Stimulated activated CD4-positive, alpha-beta T cell treated with anti-CD3 and anti-CD28 coated beads, TNF-alpha, amount 100 ng/mL, for 1 hour (primary cell): Measurements from ENCODE around the gene SLC35D3.
"Not testable (repeated sequence)": the region's sequence is repeated elsewhere in the genome, so short reads cannot be mapped to it uniquely, and the experiment has no call there.

ENCODE experiments used
- DNase-seq, 3 donors: peaks; one replicate each; pipeline ENCODE4 v3.0.0-alpha.2; 2020; ENCODE audit warnings: low read depth in 3 of 3, low spot score in 1 of 3

Gene SLC35D3

DNA sequence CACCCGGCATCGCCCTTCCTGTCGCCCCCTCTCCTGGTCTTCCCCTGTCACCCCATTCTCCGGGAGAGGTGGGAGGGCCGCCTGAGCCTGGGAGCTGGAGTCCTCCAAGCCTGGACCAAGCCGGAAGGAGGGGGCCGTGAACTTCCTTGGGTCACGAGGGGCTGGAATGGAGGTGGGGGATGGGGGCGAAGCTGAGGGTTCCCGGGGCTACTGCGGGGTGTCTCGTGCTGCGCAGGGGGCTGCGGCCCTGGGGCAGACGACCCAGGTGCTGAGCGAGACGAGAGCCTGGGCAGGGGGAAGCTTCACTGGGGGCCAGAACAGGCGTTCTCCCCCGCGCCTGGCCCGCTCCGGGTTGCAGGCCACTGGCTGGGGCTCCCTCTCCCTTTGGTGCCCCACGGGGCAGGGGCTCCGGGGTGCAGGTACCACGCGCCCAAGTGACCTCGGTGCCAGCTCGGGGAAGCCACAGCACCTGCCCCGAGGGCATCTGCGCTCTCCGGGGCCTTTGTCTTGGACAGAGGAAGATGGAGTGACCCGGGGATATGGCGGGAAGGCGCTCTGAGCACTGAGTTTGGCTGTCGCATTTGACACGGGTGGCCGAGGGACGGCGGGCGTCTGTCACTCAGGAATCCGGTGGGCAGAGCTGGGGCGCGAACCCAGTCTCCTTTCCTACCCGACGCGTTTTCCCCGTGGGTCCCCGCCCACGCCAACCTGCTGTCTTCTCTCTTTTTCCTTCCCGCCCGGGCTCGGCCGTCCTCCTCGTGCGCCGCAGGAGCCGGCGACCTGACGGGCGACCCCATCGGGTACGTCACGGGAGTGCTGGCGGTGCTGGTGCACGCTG lies 1.2 kb downstream of the SLC35D3 start:
- no peak for DNase-seq

DNA sequence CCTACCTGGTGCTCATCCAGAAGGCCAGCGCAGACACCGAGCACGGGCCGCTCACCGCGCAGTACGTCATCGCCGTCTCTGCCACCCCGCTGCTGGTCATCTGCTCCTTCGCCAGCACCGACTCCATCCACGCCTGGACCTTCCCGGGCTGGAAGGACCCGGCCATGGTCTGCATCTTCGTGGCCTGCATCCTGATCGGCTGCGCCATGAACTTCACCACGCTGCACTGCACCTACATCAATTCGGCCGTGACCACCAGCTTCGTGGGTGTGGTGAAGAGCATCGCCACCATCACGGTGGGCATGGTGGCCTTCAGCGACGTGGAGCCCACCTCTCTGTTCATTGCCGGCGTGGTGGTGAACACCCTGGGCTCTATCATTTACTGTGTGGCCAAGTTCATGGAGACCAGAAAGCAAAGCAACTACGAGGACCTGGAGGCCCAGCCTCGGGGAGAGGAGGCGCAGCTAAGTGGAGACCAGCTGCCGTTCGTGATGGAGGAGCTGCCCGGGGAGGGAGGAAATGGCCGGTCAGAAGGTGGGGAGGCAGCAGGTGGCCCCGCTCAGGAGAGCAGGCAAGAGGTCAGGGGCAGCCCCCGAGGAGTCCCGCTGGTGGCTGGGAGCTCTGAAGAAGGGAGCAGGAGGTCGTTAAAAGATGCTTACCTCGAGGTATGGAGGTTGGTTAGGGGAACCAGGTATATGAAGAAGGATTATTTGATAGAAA lies 2.0 kb downstream of the SLC35D3 start:
- no peak for DNase-seq

DNA sequence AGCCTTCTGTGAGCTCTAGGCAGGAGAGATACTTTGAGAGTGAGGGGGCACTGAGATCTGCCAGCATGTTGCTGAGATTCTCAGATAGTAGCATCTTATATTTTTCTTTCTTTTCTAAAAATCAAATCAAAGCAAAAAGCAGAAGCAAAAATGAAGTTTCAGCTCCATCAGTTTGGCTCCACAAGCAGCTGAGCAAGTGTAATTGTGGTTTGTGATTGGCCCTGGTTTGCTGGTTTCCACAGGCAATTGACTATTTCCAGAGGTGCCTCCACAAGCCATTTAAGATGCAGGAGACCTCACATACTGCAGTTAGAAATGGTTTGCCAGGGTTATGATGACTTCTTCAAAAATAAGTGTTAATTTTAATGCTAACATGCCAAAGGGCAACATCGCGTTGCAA lies 4.3 kb downstream of the SLC35D3 start:
- DNase-seq = no peak

DNA sequence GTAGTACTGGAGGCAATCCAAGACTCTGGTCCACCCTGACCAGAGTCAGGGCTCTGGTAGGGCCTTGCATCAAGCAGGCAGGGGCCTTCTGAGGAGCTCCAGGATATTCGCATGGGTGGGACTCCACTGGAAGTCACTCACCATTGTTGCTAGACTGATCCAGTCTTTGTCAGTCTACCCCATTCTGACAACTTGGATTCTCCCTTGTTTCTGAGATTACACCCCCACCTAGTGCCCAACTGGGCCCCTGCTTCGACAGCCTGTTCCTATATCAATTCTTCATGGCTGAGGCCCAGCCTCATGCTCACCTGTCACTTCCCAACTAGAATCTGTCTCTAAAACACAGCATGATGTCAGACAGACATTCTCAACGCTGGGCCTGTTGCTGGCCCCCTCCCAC lies 5.2 kb downstream of the SLC35D3 start:
- DNase-seq = no peak

DNA sequence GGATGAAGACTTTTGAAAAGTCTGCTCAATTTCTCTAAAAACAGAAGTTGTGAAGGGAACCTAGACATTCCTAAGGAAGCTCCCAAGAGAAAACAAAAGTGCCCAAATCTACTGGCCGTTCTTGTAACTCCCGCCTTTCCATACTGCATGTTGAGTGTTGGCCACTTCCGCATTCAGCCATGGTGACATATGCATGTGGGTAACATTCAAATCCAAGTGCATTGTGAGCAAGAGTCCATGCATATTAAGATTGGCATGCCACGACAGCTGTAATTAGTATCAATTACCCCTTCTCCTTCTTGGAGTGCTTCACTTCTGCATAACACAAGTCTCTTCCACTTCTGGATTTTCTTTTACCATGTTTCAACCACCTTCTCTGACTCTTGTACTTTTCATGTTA lies 8.4 kb downstream of the SLC35D3 start:
- no peak for DNase-seq

DNA sequence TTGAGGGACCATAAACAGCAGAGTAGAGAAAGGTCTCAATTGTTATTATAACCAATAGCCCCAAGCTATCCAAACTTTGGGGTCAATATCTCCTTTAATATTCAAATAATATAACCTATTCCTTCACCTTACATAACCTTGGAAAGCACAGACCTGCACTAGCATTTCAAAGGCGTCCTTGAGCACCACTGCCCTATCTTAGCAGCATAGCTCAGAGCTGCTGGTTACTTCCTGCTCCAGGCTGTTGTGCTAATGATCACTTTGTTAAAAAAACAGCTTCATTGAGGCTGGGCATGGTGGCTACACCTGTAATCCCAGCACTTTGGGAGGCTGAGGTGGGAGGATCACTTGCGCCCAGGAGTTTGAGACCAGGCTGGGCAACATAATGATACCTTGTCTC lies 10.5 kb downstream of the SLC35D3 start:
- no peak for DNase-seq

DNA sequence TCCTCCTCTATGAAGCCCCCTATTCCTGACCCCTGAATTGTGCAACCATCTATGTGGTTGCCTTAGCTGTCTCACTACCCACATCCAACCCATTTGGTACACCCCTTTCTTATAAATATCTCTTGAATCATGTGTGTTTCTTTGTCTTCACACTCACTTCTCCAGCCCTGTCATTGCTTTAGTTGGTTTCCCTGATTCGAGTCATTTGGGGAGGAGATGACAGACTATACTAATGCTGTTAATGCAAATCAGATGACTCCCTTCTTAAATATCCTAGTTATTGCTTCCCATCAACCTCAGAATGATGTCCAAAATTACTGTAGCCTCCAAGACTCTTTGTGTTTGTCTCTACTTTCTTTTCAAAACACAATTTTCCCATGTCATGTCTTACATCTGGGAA lies 23.0 kb downstream of the SLC35D3 start:
- no peak for DNase-seq

DNA sequence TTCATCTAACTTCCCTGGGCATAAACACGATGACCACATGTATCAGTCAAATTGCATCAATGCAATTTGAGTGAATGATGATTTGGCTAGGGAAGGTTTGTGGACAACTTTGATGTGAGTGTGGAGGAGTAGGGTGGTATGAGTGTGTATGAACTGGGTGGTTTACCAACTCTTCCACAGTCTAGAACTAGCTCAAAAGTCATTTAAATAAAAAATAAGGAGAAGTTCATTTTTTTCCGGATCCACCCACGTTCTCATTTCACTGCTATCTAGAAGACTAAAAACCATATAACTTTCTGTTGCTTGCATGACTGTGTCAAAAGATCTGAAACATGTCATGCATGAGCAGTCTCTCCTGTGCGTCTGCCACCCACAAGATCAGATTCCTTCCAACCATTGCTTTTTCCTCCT lies 23.6 kb downstream of the SLC35D3 start:
- no peak for DNase-seq

DNA sequence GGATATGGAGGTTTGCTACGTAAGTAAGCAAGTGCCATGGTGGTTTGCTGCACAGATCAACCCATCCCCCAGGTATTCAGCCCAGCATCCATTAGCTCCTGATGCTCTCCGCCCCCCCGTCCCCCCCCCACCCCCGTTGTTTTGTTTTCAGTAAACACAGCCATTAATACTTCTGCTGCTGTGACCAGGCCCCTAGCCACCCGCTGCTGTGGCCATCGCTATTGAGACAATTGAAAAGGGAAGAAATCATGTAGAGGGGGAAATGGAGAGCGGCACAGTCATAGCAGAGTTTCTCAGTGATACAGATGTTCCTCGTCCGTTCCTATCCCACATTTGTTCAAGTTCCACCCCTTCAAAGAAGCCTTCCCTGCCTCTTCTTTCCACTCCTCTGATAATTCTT lies 24.9 kb downstream of the SLC35D3 start:
- DNase-seq = no peak

DNA sequence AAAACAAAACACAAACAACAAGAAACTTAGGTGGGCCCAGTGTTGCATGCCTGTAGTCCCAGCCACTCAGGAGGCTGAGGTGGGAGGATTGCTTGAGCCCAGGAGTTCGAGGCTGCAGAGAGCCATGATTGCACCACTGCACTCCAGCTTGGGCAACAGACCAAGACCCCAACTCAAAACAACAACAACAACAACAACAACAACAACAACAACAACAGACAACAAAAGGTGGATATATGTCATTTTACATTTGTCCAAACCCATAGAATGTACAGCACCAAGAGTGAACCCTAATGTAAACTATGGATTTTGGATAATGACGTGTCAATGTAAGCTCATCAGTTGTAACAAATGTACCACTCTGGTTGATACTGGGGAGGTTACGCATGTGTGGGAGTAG lies 27.9 kb downstream of the SLC35D3 start:
- not testable (repeated sequence) for DNase-seq

DNA sequence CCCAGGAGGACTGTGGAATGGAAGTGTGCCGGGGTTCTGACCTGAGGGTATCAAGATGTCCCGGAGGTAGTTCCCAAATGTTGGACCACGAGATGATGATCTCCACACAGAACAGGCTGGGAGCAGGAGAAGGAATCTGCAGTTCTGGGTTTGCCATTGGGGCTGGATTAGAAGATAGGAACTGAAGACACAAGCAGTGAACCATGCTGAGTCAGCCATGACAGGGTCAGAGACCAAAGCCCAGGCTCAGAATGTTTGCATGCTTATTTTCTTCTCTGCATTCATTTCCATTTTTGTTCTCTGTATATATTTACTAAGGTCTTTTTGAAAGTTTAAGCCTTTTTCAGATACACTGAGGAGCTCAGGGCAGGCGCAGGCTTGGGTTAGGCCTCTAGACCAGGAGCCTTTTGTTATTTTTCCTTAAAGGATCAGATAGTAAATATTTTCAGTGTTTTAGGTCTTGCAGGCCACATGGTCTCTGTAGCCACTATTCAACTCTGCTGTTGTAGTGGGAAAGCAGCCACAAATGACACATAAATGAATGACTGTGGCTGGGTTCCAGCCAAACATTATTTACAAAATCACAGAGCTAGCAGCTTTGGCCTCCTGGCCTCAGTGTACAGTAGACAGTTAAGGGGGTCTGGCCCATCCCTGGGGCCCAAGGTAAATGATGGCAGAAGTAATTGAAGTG lies 28.5 kb downstream of the SLC35D3 start:
- no peak for DNase-seq

DNA sequence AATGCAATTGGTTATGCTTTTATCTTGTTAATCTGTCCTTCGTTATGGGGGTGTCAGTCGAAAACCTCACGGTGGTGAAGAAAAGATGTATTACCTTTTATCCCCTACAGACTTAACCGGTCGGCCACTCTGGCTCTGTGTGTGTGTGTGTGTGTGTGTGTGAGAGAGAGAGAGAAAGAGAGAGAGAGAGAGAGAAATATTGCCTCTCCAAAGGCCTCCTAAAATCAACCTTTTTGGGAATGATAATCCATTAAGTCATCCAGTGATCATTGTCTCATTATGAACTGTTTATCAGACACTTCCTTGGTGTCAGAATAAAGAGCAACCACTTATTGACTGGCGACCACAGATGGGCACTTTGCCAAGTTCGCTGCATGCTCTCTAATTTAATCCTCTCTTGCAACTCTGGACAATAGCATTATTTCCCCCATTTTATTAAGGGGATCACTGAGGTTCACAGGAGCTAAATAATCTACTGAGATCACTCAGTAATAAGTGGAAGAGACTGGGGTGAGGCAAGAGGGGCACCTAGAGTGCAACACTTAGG lies 30.7 kb downstream of the SLC35D3 start:
- DNase-seq = no peak

DNA sequence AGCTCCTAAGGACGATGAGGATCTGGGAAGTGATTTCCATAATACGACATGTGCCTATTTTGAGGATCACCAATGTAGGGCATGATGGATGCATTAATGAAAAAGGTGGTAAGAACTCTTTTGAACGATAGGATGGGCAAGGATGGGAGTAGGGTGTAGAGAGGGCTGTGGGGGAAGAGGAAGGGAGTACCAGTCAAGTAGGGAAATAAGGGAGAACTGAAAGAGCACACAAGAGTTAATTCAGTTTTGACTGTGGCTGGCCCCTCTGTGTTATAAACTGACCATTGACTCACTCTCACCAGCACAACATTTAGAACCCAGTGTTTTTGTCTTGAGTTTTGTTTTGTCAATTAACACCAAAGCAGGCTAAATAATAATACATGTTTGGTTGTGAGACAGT lies 33.0 kb downstream of the SLC35D3 start:
- no peak for DNase-seq

DNA sequence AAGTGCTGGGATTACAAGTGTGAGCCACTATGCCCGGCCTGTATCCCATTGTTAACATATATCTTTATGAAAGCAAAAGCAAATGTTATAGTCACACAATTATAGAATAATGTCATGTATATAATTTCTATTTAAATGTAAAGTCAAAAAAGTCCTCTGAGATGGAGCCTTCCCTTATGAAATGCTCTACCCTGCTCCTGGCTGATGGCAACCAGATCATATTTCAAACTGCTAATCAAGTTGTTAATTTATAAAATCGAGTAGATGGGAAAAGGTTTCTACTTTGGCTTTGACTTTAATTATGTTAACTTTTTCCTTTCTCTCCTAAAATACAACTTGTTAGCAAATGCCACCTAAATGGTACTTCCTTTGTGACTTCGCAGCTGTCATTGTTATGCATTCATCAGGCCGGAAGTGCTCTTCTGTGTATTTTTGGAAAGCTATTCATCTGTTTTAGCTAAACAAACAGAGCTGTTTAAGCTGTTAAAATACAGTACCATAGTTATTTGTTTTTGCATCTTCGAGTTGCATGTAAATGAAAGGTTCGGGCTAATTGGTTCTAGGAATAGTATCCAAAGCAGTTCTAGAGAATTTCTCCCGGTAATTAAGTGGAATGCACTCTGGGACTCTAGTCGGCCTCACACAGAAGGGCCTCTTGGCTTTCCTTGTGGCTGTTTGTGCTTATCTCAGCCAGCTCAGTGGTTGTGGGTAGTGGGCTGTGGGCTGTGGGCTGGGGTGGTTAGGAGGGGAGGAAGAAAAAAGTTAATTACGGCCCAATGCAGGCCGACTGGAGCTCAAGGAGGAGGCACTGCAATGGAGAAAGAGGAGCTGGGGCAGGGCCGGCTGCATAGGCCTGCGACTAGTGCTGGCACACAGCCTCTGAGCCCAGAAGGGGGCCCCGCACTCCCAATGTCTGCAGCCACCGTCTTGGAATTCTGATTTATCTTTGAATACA lies 34.8 kb downstream of the SLC35D3 start:
- DNase-seq = no peak

DNA sequence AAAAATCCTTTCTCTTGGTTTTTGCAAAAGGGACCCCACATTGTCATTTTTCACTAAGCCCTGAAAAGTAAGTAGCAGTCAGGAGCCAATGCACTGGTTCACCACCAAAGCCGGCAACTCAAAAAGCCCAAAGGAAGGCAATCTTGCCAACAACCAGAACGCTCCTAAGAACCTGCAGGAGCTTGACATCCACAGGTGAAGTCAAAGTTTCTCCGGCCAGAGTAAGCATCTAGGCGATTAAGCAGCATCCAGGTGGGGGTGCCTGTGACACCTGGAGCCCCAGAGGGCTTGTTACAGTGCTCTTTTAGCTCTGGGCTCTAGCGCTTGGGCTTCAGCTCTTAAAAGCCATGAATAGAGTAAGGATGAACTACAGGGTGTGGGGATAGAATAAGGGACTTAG lies 36.1 kb downstream of the SLC35D3 start:
- DNase-seq = no peak

DNA sequence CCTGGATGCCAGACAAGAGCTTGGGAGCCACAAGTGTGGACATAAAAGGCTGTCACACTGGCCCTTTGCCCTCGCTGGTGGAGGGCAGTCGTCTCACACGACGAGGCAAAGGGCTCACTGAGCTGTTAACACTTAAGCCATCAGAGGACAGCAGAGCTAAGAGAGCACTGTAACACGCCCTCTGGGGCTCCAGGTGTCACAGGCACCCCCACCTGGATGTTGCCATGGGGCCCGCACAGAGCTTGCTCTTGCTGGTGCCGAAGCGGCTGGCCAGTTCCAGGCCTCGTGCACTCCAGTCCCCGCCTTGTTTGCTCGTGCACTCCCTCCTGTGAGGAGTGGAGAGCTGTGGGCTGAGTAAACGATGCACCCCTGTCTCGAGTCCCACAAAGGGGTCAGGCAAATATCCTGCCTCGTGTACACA lies 37.4 kb downstream of the SLC35D3 start:
- no peak for DNase-seq

DNA sequence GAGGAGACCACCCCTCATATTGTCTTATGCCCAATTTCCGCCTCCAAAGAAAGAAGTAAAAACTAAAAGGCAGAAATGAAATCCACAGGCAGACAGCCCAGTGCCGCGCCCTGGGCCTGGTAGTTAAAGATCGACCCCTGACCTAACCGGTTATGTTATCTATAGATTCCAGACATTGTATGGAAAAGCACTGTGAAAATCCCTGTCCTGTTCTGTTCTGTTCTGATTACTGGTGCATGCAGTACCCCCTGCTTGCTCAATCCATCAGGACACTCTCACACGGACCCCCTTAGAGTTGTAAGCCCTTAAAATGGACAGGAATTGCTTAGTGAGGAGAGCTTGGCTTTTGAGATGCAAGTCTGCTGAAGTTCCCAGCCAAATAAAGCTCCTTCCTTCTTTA lies 37.8 kb downstream of the SLC35D3 start:
- not testable (repeated sequence) for DNase-seq

DNA sequence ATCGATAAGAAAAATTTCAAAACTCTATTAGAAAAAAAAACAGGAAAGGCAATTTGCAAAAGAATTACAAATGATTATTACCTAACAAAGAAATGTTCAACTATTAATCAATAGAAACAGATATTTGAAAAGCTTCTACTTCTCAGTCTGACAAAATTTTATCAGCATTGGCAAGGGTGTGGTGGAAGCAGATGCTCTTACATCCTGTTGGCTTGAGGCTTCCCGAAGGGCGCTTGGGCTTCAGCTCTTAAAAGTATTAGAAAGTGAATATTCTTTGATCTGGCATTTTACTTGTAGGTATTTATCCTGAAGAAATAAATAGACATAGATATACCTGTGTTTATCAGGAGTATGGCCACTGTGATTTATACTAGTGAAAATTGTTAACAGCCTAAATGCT lies 38.7 kb downstream of the SLC35D3 start:
- no peak for DNase-seq

DNA sequence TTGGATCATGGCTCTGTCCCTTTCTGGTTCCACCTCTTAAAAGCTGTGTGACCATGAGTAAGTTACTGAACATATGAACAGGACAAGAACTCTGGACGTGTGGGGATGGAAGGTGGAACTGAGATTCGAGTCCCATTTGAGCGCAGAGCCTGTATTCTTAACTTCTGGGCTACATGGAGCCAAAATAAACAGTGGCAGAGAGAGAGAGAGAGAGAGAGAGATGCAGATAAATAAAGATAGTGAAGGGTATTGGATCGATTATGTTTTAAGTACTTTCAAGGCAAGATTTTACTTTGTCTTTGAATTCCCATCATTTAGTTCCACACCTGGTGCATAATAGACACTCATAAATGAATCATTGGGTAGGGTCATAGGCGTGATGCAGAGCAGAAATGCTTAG lies 39.7 kb downstream of the SLC35D3 start:
- no peak for DNase-seq

DNA sequence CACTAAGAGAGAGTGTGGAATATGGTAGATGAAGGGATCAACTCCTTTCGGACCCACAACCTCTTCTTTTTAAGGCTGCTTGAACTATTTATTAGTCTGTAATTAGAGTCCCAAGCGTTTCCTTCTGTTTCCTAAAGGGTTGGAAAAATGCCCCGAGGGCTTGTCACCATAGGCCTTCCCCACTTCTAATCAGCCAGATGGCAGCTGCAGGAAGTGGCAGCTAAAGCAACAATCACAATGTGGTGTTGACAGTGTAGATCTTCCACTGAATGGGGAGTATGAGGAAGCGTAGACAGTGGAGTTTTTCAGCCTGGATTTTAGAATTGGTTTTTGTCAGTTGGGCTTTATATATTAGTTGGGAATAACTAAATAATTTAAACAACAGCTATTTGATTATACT lies 40.6 kb downstream of the SLC35D3 start:
- DNase-seq = no peak

DNA sequence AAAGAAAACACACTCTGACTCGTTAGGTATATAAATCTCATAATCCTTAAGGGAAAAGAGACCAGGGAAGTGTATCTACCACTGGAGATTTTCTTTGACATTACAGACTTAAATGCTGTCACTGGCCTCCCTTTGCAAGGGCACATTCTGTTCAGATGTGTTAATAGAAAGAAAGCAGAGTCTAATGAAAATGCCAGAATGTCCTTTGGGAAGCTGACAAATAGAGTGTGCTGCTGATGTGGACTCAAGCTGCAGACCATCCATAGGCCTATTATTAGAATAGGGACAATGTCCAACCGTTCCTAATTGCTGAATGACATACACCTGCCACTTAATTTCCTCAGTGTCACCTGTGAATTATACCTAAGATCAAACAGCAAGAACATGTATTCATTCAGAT lies 41.2 kb downstream of the SLC35D3 start:
- no peak for DNase-seq
